HFFc6 (cell line): ENCODE measurements around the gene EPB41L1. TPM values are rescaled to one million over a fixed set of nuclear protein-coding genes. Genes with fewer than 3 reads are reported as not detected.

Experiments
- DNase-seq: peaks from one replicate; pipeline ENCODE4 v3.0.0-alpha.2; 2018
- H3K27ac Mint-ChIP-seq: 2 replicates; pipeline ENCODE4 v1.8.0; 2020; ENCODE audit warnings: mild to moderate bottlenecking, mixed read lengths
- H3K27me3 Mint-ChIP-seq: 2 replicates; pipeline ENCODE4 v1.8.0; 2021; ENCODE audit warnings: mild to moderate bottlenecking, moderate library complexity, mixed read lengths; ENCODE audit not compliant: insufficient read depth
- H3K36me3 Mint-ChIP-seq: 2 replicates; pipeline ENCODE4 v1.8.0; 2021; ENCODE audit warnings: low read depth, mixed read lengths
- H3K4me1 Mint-ChIP-seq: 2 replicates; pipeline ENCODE4 v1.8.0; 2020; ENCODE audit warnings: low read depth, mixed read lengths
- H3K4me3 Mint-ChIP-seq: 2 replicates; pipeline ENCODE4 v1.8.0; 2020; ENCODE audit warnings: mild to moderate bottlenecking, moderate library complexity, mixed read lengths
- H3K9me3 Mint-ChIP-seq: 2 replicates; pipeline ENCODE4 v1.8.0; 2020; ENCODE audit warnings: mild to moderate bottlenecking, mixed read lengths
- CTCF ChIP-seq: fragments of 200-600 bp; sonication (generic); IDR thresholded peaks from 2 replicates; pipeline ENCODE4 v1.5.0; 2021; ENCODE audit warnings: antibody characterized with exemption, mild to moderate bottlenecking
- total RNA-seq, 6 experiments: library from RNA; stranded (reverse); fragmentation: NEBNext Ultra II Directional; extraction: Animal tissue kit (Norgen Biotek cat#: 25700); gene quantifications; 2 replicates in 1 of 6; 3 replicates in 5 of 6; pipeline ENCODE4 v1.2.3, GENCODE V29; 2021

Gene EPB41L1
- total RNA-seq, 6 experiments from 2014 or later, result 41.9 to 51.0 (median 43.4) TPM

GRCh38 chr20:36259177-36260061 is 104.9 kb downstream of the EPB41L1 start:
- H3K27me3 Mint-ChIP-seq, result peaks cover 13% of the 10 kb centered on the region
- H3K4me3 Mint-ChIP-seq, result no peak overlapping the region
- H3K36me3 Mint-ChIP-seq, result peaks cover 18% of the 10 kb centered on the region
- no peak overlapping the region for H3K27ac Mint-ChIP-seq
- no peak for TF ChIP-seq CTCF
- no peak for DNase-seq
- no peaks in the 10 kb centered on the region for H3K9me3 Mint-ChIP-seq
- H3K4me1 Mint-ChIP-seq, result no peaks in the 10 kb centered on the region

- H3K4me3 Mint-ChIP-seq, result no peak overlapping the region
- H3K27me3 Mint-ChIP-seq, result peaks cover 13% of the 10 kb centered on the region
- DNase-seq, result no peak
- H3K9me3 Mint-ChIP-seq, result no peaks in the 10 kb centered on the region
- no peak for TF ChIP-seq CTCF
- H3K4me1 Mint-ChIP-seq, result no peaks in the 10 kb centered on the region
- peaks cover 18% of the 10 kb centered on the region for H3K36me3 Mint-ChIP-seq
- H3K27ac Mint-ChIP-seq, result no peak overlapping the region
Observed at GRCh38 chr20:36260316-36260715, 105.8 kb downstream of the EPB41L1 start.

GRCh38 chr20:36261389-36262105 is 107.0 kb downstream of the EPB41L1 start:
- no peak overlapping the region for H3K4me3 Mint-ChIP-seq
- peaks cover 8% of the 10 kb centered on the region; the same call in 1 of the 2 replicates for H3K36me3 Mint-ChIP-seq
- H3K27me3 Mint-ChIP-seq, result peaks cover 19% of the 10 kb centered on the region
- no peak for DNase-seq
- H3K27ac Mint-ChIP-seq, result no peak overlapping the region
- no peaks in the 10 kb centered on the region for H3K4me1 Mint-ChIP-seq
- TF ChIP-seq CTCF, result no peak
- H3K9me3 Mint-ChIP-seq, result no peaks in the 10 kb centered on the region

GRCh38 chr20:36262440-36262839 is 107.9 kb downstream of the EPB41L1 start:
- Mint-ChIP-seq H3K36me3 (no peaks in the 10 kb centered on the region), H3K27me3 (peaks cover 21% of the 10 kb centered on the region), H3K4me1 (no peaks in the 10 kb centered on the region), H3K4me3 (no peak overlapping the region), H3K9me3 (no peaks in the 10 kb centered on the region), H3K27ac (no peak overlapping the region)
- TF ChIP-seq CTCF, result no peak
- no peak for DNase-seq

- Mint-ChIP-seq H3K27ac (no peak overlapping the region), H3K27me3 (peaks cover 29% of the 10 kb centered on the region), H3K9me3 (no peaks in the 10 kb centered on the region), H3K36me3 (no peaks in the 10 kb centered on the region), H3K4me3 (no peak overlapping the region), H3K4me1 (no peaks in the 10 kb centered on the region)
- no peak for TF ChIP-seq CTCF
- DNase-seq, result no peak
Observed at GRCh38 chr20:36264426-36265246, 110.1 kb downstream of the EPB41L1 start.
